ENCODE measurements around the gene CACNA2D1.

Gene CACNA2D1

DNA sequence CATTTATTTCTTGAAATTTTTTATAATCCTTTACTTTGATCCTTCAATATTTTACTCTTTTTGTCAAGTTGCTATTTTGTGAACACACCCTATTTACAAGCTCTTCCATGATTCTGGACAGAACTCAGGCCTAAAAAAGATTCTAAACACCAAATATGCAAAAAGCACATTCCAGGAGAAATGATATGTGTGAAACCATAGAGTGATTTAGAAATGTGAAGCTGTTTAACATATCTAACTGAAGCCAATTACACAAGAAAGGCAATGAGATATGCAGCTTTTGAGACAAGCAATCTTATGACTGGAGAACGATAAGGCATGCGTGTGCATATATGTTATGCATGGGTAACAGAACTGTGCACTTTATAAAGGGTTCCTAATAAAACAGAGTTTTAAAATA lies 243.0 kb downstream of the CACNA2D1 start:
- no peak for TF ChIP-seq CTCF (IDR thresholded peaks at IDR 0.05)

- no peak for TF ChIP-seq CTCF (IDR thresholded peaks at IDR 0.05)
These were observed 249.4 kb downstream of the CACNA2D1 start for GRCh38 chr7:82194016-82194643.

DNA sequence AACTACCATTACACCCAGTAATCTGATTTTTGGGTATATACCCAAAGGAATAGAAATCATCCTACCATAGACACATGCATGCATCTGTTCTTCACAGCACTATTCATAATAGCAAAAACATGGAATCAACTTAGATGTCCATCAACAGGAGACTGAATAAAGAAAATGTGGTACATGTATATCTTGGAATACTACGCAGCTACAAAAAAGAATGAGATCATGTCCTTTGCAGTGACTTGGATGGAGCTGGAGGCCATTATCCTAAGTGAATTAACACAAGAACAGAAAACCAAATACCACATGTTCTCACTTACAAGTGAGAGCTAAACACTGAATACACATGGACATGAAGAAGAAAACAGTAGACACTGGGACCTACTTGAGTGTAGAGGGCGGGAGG lies 254.9 kb downstream of the CACNA2D1 start:
- TF ChIP-seq CTCF (IDR thresholded peaks at IDR 0.05): no peak

DNA sequence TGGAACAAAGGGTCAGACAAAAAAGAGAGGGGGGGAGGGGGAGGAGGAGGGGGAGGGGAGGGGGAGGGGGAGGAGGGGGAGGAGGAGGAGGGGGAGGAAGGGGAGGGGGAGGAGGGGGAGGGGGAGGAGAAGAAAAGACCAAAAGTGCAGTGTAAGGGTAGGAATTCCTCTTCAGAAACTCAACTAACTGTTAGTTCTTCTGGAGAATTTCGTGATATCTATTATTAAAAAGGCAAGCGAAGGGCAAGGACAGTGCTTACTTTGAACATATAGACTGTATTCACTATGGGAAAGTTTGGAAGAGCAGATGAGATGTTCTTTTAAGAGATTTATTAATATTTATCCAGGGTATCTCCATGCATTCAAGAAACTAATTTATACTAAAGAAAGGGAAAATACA lies 258.1 kb downstream of the CACNA2D1 start:
- no peak for TF ChIP-seq CTCF (IDR thresholded peaks at IDR 0.05)

- TF ChIP-seq CTCF (IDR thresholded peaks at IDR 0.05): no peak
These were observed 259.9 kb downstream of the CACNA2D1 start for GRCh38 chr7:82183634-82184033.

DNA sequence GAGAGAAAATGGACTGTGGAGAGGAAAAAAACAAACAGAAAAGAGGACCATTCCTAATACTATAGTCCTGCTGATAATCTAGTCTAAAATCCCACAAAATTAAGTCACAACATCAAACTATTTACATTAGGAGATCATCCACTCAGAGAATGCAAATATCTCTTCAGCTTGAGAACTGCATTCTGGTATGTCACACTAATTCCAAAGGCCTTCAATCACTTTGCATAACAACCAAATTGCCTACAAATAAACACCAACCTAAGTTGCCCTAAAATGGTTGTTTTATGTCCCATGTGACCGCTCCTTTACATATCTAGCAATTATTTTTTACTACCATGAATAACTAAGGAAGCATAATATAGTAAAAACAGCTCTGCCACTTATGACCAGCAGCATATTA lies 264.3 kb downstream of the CACNA2D1 start:
- TF ChIP-seq CTCF (IDR thresholded peaks at IDR 0.05): no peak

DNA sequence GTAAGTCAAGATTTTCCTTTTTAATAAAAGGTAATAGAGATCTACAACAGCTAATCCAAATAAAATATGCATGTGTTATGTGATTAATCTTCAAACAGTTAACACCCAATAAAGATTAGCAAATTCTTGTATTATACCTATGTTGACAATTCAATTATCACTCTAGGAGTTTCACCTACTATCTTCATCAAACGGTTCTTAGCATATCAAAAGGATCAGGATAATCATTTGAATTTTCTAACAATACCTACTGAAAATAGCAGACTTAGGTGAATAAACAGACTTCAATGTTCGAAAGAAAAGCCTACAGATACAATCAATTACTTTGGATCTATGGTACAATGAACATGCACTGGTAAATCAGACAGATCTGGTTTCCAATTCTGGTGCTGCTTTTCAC lies 268.3 kb downstream of the CACNA2D1 start:
- no peak for TF ChIP-seq CTCF (IDR thresholded peaks at IDR 0.05)

All from LNCAP (cell line).